A549 (cell line): ENCODE results near the gene F5. TPM values are rescaled to one million over a fixed set of nuclear protein-coding genes. Genes with fewer than 3 reads are reported as not detected.
A peak's percentile ranks its signal among the peaks of the same experiment; 100 is the strongest.

Experiments used
- ATAC-seq, 2 experiments: fragments of 200-7000 bp in 1 of 2; fragments of >200 bp in 1 of 2; cut with Nextera tagmentation in 1 of 2; cut with Tn5 transposase in 1 of 2; 3 replicates each; pipeline versions ENCODE4 v1.8.0 to v1.9.1; 2018 to 2020; ENCODE audit warnings: mild to moderate bottlenecking in 1 of 2, moderate library complexity in 1 of 2
- CTCF ChIA-PET: fragments of 300-600 bp; sonication (Branson Sonifier 250); formaldehyde crosslinking; extraction: SDS; loops from one replicate; lab custom pipeline; 2021; ENCODE audit warnings: antibody characterized with exemption, inconsistent platforms; lab: Yijun Ruan, JAX
- POLR2A ChIA-PET: fragments of 350-600 bp; formaldehyde crosslinking; extraction: SDS; loops from one replicate; lab custom pipeline; 2021; ENCODE audit warnings: antibody characterized with exemption, inconsistent platforms; lab: Yijun Ruan, JAX
- DNase-seq, 2 experiments: peaks; one replicate each; pipeline versions ENCODE4 v3.0.0 to v3.0.0-alpha.2; 2011 to 2016; ENCODE audit warnings: low read depth in 1 of 2, low spot score in 1 of 2
- FAIRE-seq: peaks from 2 replicates; lab custom pipeline; 2011; peaks lifted over from hg19 to GRCh38; lab: Jason Lieb, UNC
- H3K27ac ChIP-seq, 2 experiments: fragments of >200 bp; sonication (Bioruptor Twin); formaldehyde crosslinking; 3 replicates each; pipeline ENCODE4 v1.5.1; 2016 to 2017
- H3K4me1 ChIP-seq: fragments of >200 bp; sonication (Bioruptor Twin); formaldehyde crosslinking; 3 replicates; pipeline ENCODE4 v1.6.1; 2016
- H3K4me2 ChIP-seq: fragments of >200 bp; sonication (Bioruptor Twin); formaldehyde crosslinking; 3 replicates; pipeline ENCODE4 v1.6.1; 2016
- H3K4me3 ChIP-seq: fragments of >200 bp; sonication (Bioruptor Twin); formaldehyde crosslinking; 3 replicates; pipeline ENCODE4 v1.5.1; 2016
- H3K9me3 ChIP-seq: fragments of >200 bp; sonication (Bioruptor Twin); formaldehyde crosslinking; 3 replicates; pipeline ENCODE4 v1.6.1; 2016
- CBX8 ChIP-seq: fragments of 200-600 bp; sonication (generic); IDR thresholded peaks from 2 replicates; pipeline ENCODE4 v1.6.1; 2016
- CEBPB ChIP-seq, 2 experiments: fragments of >200 bp in 1 of 2; sonication (Bioruptor Twin) in 1 of 2; formaldehyde crosslinking in 1 of 2; IDR thresholded peaks; 2 replicates each; pipeline ENCODE4 v1.6.1; 2012 to 2016
- CHD4 ChIP-seq: fragments of 200-600 bp; sonication (generic); IDR thresholded peaks from 2 replicates; pipeline ENCODE4 v1.6.1; 2016; ENCODE audit warnings: antibody characterized with exemption, mild to moderate bottlenecking, borderline replicate concordance
- CTCF ChIP-seq: fragments of >200 bp; sonication (Bioruptor Twin); formaldehyde crosslinking; IDR thresholded peaks from 3 replicates; pipeline ENCODE4 v1.5.1; 2016
- EHF ChIP-seq: fragments of 250-450 bp; sonication (Bioruptor Pico); IDR thresholded peaks from 2 replicates; pipeline ENCODE4 v1.5.0; 2020; ENCODE audit warnings: mild to moderate bottlenecking
- EHMT2 ChIP-seq: fragments of 200-600 bp; sonication (generic); IDR thresholded peaks from 2 replicates; pipeline ENCODE4 v1.6.1; 2016; ENCODE audit warnings: antibody characterized with exemption, low read depth, mild to moderate bottlenecking, moderate library complexity
- ELK1 ChIP-seq: fragments of 150-350 bp; IDR thresholded peaks from 2 replicates; pipeline ENCODE4 v1.6.1; 2014; ENCODE audit warnings: low read depth, mild to moderate bottlenecking, low read length
- HES2 ChIP-seq: fragments of >200 bp; sonication (Bioruptor Twin); formaldehyde crosslinking; IDR thresholded peaks from 2 replicates; pipeline ENCODE4 v1.6.1; 2016
- HOXB13 ChIP-seq: fragments of 250-450 bp; sonication (Bioruptor Pico); IDR thresholded peaks from 2 replicates; pipeline ENCODE4 v1.5.0; 2020; ENCODE audit warnings: low read depth, mild to moderate bottlenecking, moderate library complexity
- JUN ChIP-seq, 2 experiments: fragments of >200 bp; sonication (Bioruptor Twin); formaldehyde crosslinking; IDR thresholded peaks; 2 replicates in 1 of 2; 3 replicates in 1 of 2; pipeline ENCODE4 v1.6.1; 2016 to 2017
- MAX ChIP-seq: IDR thresholded peaks from 2 replicates; pipeline ENCODE4 v1.6.1; 2012
- MYC ChIP-seq: IDR thresholded peaks from 2 replicates; pipeline ENCODE4 v1.6.1; 2012; ENCODE audit warnings: mild to moderate bottlenecking, inconsistent platforms, low read length, improper control_type of control experiment, borderline replicate concordance
- POLR2A ChIP-seq: IDR thresholded peaks from 2 replicates; pipeline ENCODE4 v1.6.1; 2012; ENCODE audit warnings: mild to moderate bottlenecking, low read length
- POLR2AphosphoS2 ChIP-seq: conservative IDR thresholded peaks from 2 replicates; pipeline ENCODE4 v1.6.1; 2012; ENCODE audit warnings: low read length, improper control_type of control experiment, inconsistent platforms
- RAD21 ChIP-seq, 2 experiments: fragments of >200 bp in 1 of 2; sonication (Bioruptor Twin) in 1 of 2; formaldehyde crosslinking in 1 of 2; IDR thresholded peaks in 1 of 2; conservative IDR thresholded peaks in 1 of 2; 2 replicates in 1 of 2; 3 replicates in 1 of 2; pipeline ENCODE4 v1.6.1; 2012 to 2018; ENCODE audit warnings: inconsistent platforms in 1 of 2
- RCOR1 ChIP-seq: fragments of 150-350 bp; IDR thresholded peaks from 2 replicates; pipeline ENCODE4 v1.6.1; 2014; ENCODE audit warnings: antibody characterized with exemption, low read length, low read depth
- RNF2 ChIP-seq: fragments of 200-600 bp; sonication (generic); IDR thresholded peaks from 2 replicates; pipeline ENCODE4 v1.6.1; 2016; ENCODE audit warnings: low read depth, mild to moderate bottlenecking, antibody characterized with exemption, moderate library complexity, borderline replicate concordance
- SMC3 ChIP-seq: fragments of >200 bp; sonication (Bioruptor Twin); formaldehyde crosslinking; IDR thresholded peaks from 3 replicates; pipeline ENCODE4 v1.6.1; 2018; ENCODE audit warnings: inconsistent platforms
- TFCP2L1 ChIP-seq: fragments of 250-450 bp; sonication (Bioruptor Pico); IDR thresholded peaks from 2 replicates; pipeline ENCODE4 v1.5.0; 2021; ENCODE audit warnings: mild to moderate bottlenecking
- USF2 ChIP-seq: fragments of 450-650 bp; IDR thresholded peaks from 2 replicates; pipeline ENCODE4 v1.6.1; 2014; ENCODE audit warnings: antibody characterized with exemption
- ZC3H11A ChIP-seq: fragments of 450-650 bp; IDR thresholded peaks from 2 replicates; pipeline ENCODE4 v1.6.1; 2014; ENCODE audit warnings: antibody characterized with exemption, mild to moderate bottlenecking
- ZFP36 ChIP-seq: fragments of 450-650 bp; IDR thresholded peaks from 2 replicates; pipeline ENCODE4 v1.6.1; 2014; ENCODE audit warnings: borderline replicate concordance; ENCODE audit not compliant: partially characterized antibody
- ZNF302 ChIP-seq: fragments of 250-450 bp; sonication (Bioruptor Pico); IDR thresholded peaks from 2 replicates; pipeline ENCODE4 v1.9.0; 2021; ENCODE audit warnings: inconsistent platforms, mild to moderate bottlenecking, moderate library complexity
- WGBS: methylation state at CpG from one replicate; pipeline ENCODE4 v1.1.6; 2017; ENCODE audit errors: missing lambda C conversion rate; 5-methylcytosine and 5-hydroxymethylcytosine counted together
- polyA plus RNA-seq, 4 experiments: library from polyadenylated mRNA; depleted of rRNA in 3 of 4; stranded (reverse); fragments of >200 nt; fragmentation: RNase III in 1 of 4; extraction: RNeasy Plus Mini Kit Qiagen cat#74134 plus additional on column Dnase treatment in 1 of 4; gene quantifications; 2 replicates in 3 of 4; 3 replicates in 1 of 4; pipeline ENCODE4 v1.2.3, GENCODE V29; 2011 to 2017

The F5 gene
- polyA plus RNA-seq, 2 of the 4 experiments (the other 2 are of a cell fraction) = 0.04 to 0.36 TPM

GRCh38 chr1:169546087-169546995 is 39.9 kb downstream of the F5 start:
- Histone ChIP-seq H3K27ac (no peak overlapping the region), H3K4me2 (no peak overlapping the region), H3K9me3 (no peaks in the 10 kb centered on the region), H3K4me3 (no peak overlapping the region), H3K4me1 (no peaks in the 10 kb centered on the region)
- POLR2A ChIA-PET = interaction anchor here (1.0 to 4.0 kb wide), 2 partner anchors 60 to 80 kb away, joined by 3 to 18 read pairs; partner anchors contain the start of gene SLC19A2
- peak in 1 of 2 experiments; percentile 74 for DNase-seq
- WGBS = 43% methylated on average over 15 of the region's 15 CpGs
- peak; percentile 78 to 91 for ATAC-seq
- peak; percentile 77 for FAIRE-seq
- CTCF ChIA-PET = interaction anchor here (0.5 to 4.0 kb wide), 42 partner anchors 10 to 1396 kb away, joined by 3 to 31 read pairs (median 4); partner anchors contain the start of genes CCDC181, METTL18 and SLC19A2
- TF ChIP-seq HES2 = no peak
- no peak for TF ChIP-seq CHD4
- TF ChIP-seq EHF (CRISPR knock-in tag) = no peak
- no peak for TF ChIP-seq ZC3H11A
- TF ChIP-seq CBX8 = no peak
- no peak for TF ChIP-seq RCOR1
- no peak for TF ChIP-seq RNF2
- no peak for TF ChIP-seq EHMT2
- TF ChIP-seq SMC3 = peak; percentile 89
- no peak for TF ChIP-seq TFCP2L1
- no peak for TF ChIP-seq ZFP36
- no peak for TF ChIP-seq POLR2AphosphoS2
- TF ChIP-seq MAX = no peak
- no peak for TF ChIP-seq ELK1
- TF ChIP-seq RAD21 (conservative IDR thresholded peaks at IDR 0.05 in 1 of 2, IDR thresholded peaks at IDR 0.05 in 1 of 2) = peak; percentile 83 to 86
- TF ChIP-seq CEBPB (IDR thresholded peaks at IDR 0.05) = no peak
- TF ChIP-seq CTCF = peak; percentile 82

GRCh38 chr1:169545472-169545871 is 40.8 kb downstream of the F5 start:
- POLR2A ChIA-PET = interaction anchor here (1.0 to 4.0 kb wide), 2 partner anchors 59 to 79 kb away, joined by 3 to 18 read pairs; partner anchors contain the start of gene SLC19A2

More at GRCh38 chr1:169545472-169545871, 40.8 kb downstream of the F5 start:
- no peaks in the 10 kb centered on the region for H3K4me1 ChIP-seq
- no peak for ATAC-seq
- no peak overlapping the region for H3K27ac ChIP-seq
- DNase-seq = no peak
- CTCF ChIA-PET = interaction anchor here (1.0 to 4.0 kb wide), 11 partner anchors 14 to 1204 kb away, joined by 3 to 31 read pairs (median 4); no protein-coding TSS in a partner anchor
- no peaks in the 10 kb centered on the region for H3K9me3 ChIP-seq
- no peak for TF ChIP-seq MYC
- TF ChIP-seq POLR2AphosphoS2 = no peak
- no peak for TF ChIP-seq USF2
- TF ChIP-seq ZNF302 (CRISPR knock-in tag) = no peak
- no peak for TF ChIP-seq CEBPB (IDR thresholded peaks at IDR 0.05)
- no peak for TF ChIP-seq POLR2A
- TF ChIP-seq JUN (IDR thresholded peaks at IDR 0.05) = no peak
- no peak for TF ChIP-seq HOXB13
- 60% methylated on average over 2 of the region's 2 CpGs for WGBS
- H3K4me3 ChIP-seq = no peak overlapping the region
- FAIRE-seq = no peak
- H3K4me2 ChIP-seq = no peak overlapping the region
